Mucosa of gallbladder (tissue), 1 donor: Measurements from ENCODE around the gene TULP3. TPM values are rescaled to one million over a fixed set of nuclear protein-coding genes. Genes with fewer than 3 reads are reported as not detected.

ENCODE experiments used
- DNase-seq: peaks from one replicate; pipeline ENCODE4 v3.0.0-alpha.2; 2020; ENCODE audit warnings: low spot score
- total RNA-seq: library from RNA; stranded (reverse); gene quantifications from one replicate; pipeline ENCODE4 v1.2.1, GENCODE V29; 2021
- donor health status: DM: no; HTN: no; CAD: no.

The TULP3 gene
- total RNA-seq, 1 donor from 2014 or later, result 20.7 TPM

DNA sequence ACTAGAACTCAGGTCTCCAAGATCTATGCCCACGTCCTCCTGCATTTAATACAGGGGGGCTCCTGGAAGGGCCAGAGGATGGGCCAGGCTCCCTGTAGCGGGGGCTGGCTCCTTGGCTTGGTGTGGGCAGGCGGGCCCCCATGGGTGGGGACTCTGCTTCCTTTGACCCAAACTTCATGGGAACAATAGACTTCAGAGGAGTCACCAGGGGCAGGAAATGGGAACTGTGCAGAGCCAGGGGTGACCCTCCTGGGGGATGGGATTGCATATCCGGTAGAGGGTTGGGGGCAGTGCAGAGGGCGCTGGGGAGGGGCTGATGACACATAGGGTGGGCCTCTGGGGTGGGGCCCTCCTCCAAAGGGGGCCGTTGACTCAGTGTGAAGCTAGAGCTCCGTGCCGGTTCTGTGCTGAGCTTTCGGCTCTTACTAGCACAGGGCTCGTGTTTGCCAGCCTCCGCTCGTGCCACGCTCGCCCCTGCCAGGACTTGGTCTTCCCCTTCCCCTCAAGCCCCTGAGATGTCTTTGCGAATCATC lies 73.1 kb downstream of the TULP3 start:
- DNase-seq, result no peak

DNA sequence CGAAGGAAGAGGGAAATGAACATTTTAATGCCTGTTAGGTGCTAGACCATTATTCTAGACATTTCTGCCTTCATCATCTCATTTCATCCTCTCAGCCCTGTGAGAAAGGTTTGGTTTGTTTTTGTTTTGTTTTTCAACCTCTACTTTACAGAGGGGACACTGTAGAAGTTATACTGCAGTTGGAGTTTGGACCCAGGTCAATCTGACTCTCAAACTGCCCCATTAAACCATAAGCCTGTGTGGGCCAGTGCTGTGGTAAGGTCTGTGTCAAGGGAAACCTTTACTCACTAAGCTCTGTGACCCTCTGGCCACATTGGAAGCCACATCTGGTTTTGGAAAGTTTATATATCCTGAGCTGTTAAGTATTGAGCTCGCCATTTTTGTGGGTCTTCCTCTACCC lies 77.0 kb downstream of the TULP3 start:
- no peak for DNase-seq

DNA sequence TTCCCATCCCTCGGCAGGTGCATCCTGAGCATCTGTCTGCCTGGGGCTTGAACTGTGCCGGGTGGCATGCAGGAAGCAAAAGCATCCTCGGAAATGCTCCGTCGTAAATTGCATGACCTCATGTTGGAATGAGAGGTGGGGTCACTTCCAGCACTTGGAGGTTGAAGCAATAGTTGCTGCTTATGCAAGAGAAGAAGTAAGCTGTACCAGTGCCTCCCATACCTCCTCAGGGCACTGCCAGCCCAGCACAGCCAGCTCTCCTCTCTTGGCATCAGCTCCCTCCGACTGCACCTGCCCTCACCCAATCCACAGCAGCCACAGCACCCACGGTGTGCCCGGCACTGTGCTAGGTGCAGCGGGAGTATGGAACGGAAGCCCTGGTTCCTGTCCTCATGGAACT lies 80.1 kb downstream of the TULP3 start:
- DNase-seq, result no peak

DNA sequence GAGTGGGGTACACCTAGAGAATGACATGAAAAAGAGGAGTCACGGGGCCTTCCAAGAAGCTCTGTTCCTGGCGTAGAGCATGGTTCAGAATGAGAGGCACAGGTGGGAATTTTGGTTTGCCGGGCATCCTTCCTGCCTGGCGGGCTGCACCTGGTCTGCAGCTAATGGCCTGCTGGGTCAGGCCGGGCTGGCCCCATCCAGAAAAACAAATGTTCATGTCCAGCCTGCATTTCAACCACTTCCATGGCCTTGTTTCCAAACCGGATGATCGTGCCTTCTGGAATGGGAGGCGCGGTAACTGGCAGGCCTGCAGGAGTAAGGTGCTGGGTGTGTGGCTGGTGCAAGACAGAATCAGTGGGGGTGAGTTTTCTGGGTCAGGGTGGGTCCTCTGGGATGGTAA lies 82.9 kb downstream of the TULP3 start:
- DNase-seq, result no peak

DNA sequence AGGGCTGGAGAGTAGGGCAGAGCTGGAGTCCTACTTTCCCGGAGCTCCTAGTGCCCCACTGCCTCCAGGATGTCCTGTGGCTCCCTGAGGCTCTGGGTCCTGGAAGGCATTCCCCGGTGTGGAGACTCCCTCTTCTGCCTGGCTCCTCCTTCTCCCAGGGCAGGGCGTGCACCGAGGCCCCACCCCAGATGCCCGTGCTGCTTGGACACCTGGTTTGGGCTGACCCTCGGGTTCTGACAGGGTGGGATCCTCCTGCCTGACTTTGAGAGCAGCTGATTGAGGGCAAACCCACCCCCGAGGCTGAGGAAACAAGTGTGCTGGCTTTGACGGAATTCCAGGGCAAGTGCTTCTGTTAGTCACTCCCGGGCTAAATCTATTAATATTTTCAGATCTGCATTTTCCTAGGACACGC lies 83.9 kb downstream of the TULP3 start:
- no peak for DNase-seq

DNA sequence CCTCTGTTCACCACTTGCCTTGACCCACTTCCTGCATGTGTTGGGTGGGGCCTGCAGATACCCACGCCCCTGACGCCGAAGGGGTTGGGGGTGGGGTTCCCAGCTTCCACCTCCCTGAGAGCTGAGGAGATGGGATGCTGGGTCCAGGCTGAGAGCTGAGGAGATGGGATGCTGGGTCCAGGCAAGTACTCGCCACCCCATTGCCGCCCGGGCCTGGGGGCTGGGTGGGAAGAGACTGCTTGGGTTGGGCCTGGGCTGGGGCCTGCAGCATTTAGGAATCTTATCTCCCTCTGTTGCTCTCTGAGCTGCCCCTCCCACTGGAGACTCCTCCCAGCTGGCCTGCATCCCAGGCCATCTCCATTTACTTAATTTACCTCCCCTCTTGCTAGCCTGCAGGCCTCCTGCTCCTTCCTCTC lies 85.9 kb downstream of the TULP3 start:
- DNase-seq, result no peak

DNA sequence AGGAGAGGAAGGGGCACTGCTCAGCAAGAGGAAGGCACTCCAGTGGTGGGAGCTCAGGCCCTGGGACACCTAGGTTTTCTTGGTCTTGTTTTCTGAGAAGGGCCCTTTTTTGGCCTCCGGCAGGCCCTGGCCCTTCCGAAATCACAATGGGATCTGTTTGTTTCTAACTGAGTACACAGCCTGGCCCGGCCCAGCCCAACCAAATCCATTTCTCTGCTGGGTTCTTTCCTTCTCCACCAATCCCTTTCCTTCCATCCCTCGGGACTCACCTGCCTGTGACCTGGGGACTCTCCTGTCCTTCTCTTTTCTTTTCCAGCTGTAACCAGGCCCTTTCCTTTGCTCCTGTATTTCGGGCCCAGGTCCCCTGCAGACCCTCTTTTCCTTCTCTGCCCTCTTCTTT lies 87.1 kb downstream of the TULP3 start:
- DNase-seq, result no peak

DNA sequence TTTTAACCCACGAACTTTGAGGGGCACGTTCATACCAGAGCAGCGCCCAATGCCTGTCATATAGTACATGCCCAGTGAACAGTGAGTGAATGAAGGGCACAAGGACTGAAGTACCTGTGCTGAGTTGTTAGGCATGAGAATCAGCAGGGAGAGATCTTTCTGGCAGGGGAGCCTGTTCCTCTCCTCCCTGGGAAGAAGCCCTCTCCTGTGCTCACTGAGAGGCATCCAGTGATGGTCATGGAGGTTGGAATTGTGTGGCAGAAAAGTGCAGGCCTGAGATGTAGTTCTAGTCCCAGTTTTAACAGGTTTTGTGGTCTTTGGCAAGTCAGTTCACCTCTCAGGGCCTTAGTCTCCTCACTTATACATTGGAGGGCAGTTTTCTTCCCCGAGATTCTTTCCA lies 89.1 kb downstream of the TULP3 start:
- DNase-seq, result no peak

DNA sequence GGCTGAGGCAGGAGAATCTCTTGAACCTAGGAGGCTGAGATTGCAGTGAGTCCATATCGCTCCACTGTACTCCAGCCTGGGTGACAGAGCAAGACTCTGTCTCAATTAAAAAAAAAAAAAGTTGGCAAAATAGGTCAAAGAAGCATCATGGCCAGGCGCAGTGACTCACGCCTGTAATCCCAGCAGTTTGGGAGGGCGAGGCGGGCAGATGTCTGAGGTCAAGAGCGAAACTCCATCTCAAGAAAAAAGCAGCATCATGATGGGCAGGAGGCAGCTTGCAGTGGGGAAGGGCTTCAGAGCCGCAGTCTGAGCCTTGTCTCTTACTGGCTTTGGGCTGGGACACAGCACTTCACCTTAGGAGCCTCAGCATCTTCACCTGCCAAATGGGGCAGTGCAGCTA lies 89.9 kb downstream of the TULP3 start:
- no peak for DNase-seq

DNA sequence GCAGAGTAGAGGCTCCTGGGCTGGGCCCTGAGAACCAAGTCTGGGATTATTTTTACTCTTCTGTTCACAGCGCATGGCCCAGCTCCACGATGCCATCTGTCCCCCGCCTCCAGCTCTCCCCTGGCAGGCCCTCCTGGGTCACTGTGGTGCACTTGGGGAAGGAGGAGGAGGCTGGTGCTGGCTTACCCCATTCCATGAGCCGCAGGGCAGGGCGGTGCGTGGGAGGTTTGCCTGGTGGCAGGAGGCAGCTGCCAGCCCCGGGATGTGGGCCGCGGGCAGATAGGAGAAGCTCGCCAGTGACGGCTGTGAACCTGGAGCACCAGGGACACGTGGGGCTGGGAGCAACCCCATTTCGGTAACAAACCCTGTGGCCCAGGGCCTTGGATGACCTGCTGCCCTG lies 91.7 kb downstream of the TULP3 start:
- DNase-seq, result no peak

DNA sequence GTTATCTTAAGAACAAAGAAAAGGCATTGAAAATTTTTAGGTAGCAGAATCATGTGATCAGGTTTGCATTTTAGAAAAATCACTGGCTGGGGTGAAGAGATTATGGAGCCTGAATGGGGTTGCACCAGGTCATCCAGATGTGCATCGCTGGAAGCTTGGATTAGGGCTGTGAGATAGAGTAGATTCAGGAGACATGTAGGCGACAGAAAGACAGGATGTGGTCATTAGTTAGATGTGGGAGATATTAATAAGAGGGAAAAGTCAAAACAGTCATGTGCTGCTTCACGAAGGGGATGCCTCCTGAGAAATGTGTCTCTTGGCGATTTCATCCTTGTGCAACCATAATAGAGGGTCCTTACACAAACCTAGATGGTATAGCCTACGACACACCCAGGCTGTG lies 93.6 kb downstream of the TULP3 start:
- no peak for DNase-seq

DNA sequence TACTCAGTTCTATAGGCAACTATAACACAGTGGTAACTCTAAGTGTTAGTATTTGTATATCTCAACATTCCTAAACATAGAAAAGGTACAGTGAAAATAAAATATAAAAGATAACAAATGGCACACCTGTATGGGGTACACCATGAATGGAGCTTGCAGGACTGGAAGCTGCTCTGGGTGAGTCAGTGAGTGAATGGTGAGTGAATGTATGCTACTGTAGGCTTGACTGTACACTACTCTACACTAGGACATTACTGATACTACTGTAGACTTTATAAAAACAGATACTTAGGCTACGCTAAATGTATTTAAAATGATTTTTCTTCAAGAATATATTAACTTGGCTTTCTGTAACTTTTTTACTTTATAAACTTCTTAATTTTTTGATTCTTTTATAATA lies 94.0 kb downstream of the TULP3 start:
- DNase-seq, result no peak

DNA sequence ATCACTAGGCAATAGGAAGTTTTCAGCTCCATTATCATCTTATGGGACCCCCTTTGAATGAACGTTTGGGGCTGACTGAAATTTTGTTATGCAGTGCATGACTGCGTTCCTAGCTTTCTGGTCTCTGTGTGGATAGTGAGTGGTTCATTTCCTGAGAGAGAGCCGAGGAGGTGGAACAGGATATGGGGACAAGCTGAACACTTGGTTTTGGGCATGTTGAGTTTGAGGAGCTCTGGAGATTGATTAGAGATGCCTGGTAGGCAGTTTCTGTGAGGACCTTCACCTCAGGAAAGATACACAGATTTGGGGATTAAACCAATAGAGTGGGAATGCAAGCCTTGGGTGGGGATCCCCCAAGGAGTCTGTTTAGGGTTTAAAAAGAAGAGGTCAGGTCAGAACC lies 96.2 kb downstream of the TULP3 start:
- no peak for DNase-seq

DNA sequence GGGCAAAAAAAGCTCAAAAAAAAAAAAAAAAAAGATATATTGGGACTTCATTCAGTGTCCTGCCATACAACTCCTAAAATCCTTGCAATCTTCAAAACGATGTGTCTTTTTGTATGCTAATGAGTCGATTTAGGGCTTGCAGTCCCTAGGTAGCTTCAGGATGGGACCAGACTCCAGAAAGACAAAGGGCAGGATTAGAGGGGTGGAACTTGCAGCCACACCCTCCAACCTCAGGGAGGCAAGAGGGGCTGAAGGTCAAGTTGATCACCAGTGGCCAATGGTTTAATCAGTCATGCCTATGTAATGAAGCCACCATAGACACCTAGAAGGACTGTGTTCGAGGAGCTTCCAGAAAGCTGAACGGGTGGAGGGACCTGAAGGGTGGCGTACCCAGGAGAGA lies 97.8 kb downstream of the TULP3 start:
- DNase-seq, result no peak

Other genes with a start within 250 kb of the TULP3 start
- gene FKBP4, start 95.9 kb upstream of the TULP3 start, total RNA-seq, result 140 TPM
- 43.4 TPM for gene ITFG2, start 78.2 kb upstream of the TULP3 start, total RNA-seq
- 3.2 TPM for gene NRIP2, start 55.9 kb upstream of the TULP3 start, total RNA-seq
- not detected for gene TEX52, start 33.9 kb upstream of the TULP3 start, total RNA-seq
- 2.6 TPM for gene FOXM1, start 13.7 kb upstream of the TULP3 start, total RNA-seq
- 17.6 TPM for gene RHNO1, start 13.7 kb upstream of the TULP3 start, total RNA-seq
- gene TEAD4, start 68.5 kb downstream of the TULP3 start, total RNA-seq, result 5.1 TPM
- 38.7 TPM for gene TSPAN9, start 186.5 kb downstream of the TULP3 start, total RNA-seq